ENCODE results near the gene TTC39C.
"Not testable (repeated sequence)": the region's sequence is repeated elsewhere in the genome, so short reads cannot be mapped to it uniquely, and the experiment has no call there.

The TTC39C gene

DNA sequence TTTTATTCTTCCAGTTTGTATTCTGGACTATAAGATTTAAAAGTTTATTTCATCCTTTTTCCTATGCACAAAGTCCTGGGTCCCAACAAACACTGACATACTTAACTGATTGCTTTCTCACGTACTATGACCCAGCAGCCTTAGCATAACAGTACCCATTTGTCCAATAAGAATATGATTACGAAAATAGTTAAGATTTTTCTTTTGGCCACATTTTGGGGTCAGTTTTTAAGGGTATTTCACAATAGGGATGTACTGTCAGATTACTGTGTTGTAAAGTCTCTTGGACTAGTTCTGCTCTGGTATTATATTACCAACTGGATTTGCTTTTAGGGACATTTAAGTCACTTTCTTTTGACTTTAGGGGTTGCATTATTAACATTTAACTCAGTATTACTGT lies 46.1 kb downstream of the TTC39C start:
- intact Hi-C loops (cut with micrococcal nuclease) = no loop called here
- Mint-ChIP-seq H3K27ac (no peak overlapping the region), H3K4me3 (no peak overlapping the region), H3K36me3 (ENCODE audit: low read depth) (no peaks in the 10 kb centered on the region), H3K4me1 (ENCODE audit: low read depth) (peaks cover 20% of the 10 kb centered on the region), H3K27me3 (no peaks in the 10 kb centered on the region), H3K9me3 (no peaks in the 10 kb centered on the region)

DNA sequence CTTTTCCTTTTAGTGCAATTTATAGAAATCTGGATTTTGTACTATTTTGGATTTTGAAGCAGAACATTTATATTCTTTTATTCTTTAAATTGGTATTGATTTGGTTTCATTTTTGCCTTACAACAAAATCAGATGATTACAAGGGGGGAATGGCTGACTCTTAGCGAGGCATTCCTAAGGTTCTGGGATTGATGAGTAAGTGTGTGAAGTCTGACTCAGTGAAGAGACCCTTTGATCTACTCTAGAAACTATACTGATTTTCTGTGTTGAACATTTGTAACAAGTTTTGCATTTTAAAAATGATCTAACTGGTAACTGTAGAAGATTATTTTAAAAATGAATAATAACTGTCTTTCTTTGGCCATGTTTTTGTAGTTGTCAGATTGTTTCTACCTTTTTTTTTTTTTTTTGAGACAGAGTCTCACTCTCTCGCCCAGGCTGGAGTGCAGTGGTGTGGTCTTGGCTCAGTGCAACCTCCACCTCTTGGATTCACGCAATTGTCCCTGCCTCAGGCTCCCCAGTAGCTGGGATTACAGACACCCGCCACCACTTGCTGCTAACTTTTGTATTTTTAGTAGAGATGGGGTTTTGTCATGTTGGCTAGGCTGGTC lies 48.7 kb downstream of the TTC39C start:
- peaks cover 18% of the 10 kb centered on the region for H3K36me3 Mint-ChIP-seq (ENCODE audit: low read depth)
- H3K9me3 Mint-ChIP-seq = no peaks in the 10 kb centered on the region
- no peak overlapping the region for H3K27ac Mint-ChIP-seq
- H3K4me1 Mint-ChIP-seq (ENCODE audit: low read depth) = peaks cover 20% of the 10 kb centered on the region
- no peak overlapping the region for H3K4me3 Mint-ChIP-seq
- intact Hi-C loops (cut with micrococcal nuclease) = no loop called here
- H3K27me3 Mint-ChIP-seq = no peaks in the 10 kb centered on the region

DNA sequence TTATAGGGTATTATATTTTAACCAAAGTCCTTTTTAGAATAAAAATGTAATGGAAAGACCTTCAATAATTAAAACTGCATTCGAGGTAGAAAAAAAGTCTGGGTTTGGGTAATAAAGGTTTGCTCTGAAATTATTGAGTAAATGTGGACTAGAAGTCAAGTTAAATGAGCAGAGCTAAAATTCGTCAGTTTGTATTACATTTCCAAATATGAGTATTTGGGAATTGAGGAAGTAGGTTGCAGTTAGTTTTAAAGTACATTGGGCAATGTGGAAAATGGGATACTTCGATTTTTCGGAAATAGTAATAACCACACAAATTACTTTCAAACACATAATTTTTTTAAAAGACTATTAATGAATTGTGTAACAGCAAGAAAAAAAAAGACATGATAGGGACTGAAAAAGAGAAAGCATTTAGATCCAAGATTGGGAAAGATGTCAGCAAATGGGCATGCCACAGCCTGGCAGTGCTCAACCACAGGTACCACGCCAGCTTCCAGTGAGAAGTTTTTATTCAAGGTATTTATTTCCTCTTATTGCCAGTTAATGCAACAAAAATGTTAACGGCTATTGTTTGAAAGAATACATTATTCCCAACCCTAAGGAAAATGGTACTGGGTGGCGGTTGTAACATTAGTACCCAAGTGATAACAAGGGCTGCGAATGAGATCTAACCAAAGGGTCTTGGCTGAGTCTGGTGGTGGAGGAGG lies 50.0 kb downstream of the TTC39C start:
- Mint-ChIP-seq H3K9me3 (no peaks in the 10 kb centered on the region), H3K4me3 (no peak overlapping the region), H3K36me3 (ENCODE audit: low read depth) (peaks cover 18% of the 10 kb centered on the region), H3K4me1 (ENCODE audit: low read depth) (peaks cover 20% of the 10 kb centered on the region), H3K27ac (no peak overlapping the region), H3K27me3 (no peaks in the 10 kb centered on the region)
- intact Hi-C loops (cut with micrococcal nuclease) = no loop called here

DNA sequence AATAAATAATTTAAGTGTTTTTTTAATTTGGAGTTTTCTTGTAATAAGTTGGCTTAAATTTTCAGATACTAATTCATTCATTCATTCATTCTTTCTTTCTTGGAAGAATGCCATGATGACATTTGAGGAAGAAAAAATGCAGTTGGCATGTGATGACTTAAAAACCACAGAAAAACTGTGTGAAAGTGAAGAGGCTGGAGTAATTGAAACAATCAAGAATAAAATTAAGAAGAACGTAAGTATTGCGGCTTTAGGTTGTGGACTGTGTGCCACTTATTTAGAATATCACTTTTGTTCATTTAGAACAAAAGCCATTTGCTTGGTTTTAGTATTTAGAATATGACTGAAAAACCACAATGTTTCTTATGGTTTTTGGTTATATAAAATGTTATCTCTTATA lies 51.4 kb downstream of the TTC39C start:
- Mint-ChIP-seq H3K9me3 (no peaks in the 10 kb centered on the region), H3K4me3 (no peak overlapping the region), H3K36me3 (ENCODE audit: low read depth) (peaks cover 29% of the 10 kb centered on the region), H3K4me1 (ENCODE audit: low read depth) (peaks cover 20% of the 10 kb centered on the region), H3K27ac (no peak overlapping the region), H3K27me3 (no peaks in the 10 kb centered on the region)
- intact Hi-C loops (cut with micrococcal nuclease) = no loop called here

DNA sequence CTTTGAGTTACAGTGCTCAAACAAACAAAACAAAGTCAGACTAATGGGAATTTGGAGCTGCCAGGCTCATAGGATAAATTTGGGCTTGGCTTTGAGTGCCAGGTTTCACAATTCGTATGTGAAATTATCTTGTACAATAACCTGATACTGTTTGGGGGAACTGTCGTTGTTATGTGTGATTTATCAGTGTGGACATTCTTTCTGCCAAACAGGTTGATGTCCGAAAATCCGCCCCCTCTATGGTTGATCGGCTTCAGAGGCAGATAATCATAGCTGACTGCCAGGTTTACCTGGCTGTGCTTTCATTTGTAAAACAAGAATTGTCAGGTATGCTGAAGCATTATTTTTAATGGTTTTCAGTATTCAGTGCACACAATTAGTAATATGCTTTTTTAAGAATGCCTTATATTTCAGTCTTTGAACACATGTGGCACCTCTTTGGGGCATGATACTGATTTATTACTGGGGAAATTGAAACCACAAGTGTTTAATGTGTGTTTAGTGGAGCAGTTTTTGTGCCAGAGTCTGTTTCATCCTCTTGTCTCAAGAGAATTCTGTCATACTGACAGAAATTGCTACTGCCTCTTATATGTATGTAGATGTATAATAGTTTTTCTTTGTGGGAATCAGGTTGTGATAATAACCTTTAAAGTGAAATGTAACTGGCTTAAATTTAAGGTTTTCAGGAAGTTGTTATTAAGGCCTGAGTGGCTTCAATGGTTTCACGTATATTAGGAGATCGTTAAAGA lies 54.6 kb downstream of the TTC39C start:
- intact Hi-C loops (cut with micrococcal nuclease) = no loop called here
- H3K27ac Mint-ChIP-seq = no peak overlapping the region
- no peak overlapping the region for H3K4me3 Mint-ChIP-seq
- peaks cover 45% of the 10 kb centered on the region for H3K36me3 Mint-ChIP-seq (ENCODE audit: low read depth)
- no peaks in the 10 kb centered on the region for H3K9me3 Mint-ChIP-seq
- H3K27me3 Mint-ChIP-seq = no peaks in the 10 kb centered on the region
- H3K4me1 Mint-ChIP-seq (ENCODE audit: low read depth) = peaks cover 11% of the 10 kb centered on the region

DNA sequence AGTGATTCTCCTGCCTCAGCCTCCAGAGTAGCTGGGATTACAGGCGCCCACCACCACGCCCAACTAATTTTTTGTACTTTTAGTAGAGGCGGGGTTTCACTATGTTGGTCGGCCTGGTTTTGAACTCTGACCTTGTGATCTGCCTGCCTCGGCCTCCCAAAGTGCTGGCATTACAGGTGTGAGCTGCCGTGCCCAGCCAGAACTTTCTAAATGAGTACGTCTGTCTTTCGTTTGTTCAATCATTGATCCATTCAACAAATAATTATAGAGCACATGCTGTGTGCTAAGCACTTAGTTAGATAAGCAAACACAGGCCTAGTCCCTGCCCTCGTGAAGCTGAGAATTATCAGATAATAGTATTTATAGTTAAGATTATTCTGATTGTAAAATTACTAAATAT lies 56.5 kb downstream of the TTC39C start:
- H3K27ac Mint-ChIP-seq = no peak overlapping the region
- H3K4me1 Mint-ChIP-seq (ENCODE audit: low read depth) = peaks cover 4% of the 10 kb centered on the region
- intact Hi-C loops (cut with micrococcal nuclease) = no loop called here
- H3K27me3 Mint-ChIP-seq = no peaks in the 10 kb centered on the region
- peaks cover 51% of the 10 kb centered on the region for H3K36me3 Mint-ChIP-seq (ENCODE audit: low read depth)
- H3K4me3 Mint-ChIP-seq = no peak overlapping the region
- H3K9me3 Mint-ChIP-seq = no peaks in the 10 kb centered on the region

DNA sequence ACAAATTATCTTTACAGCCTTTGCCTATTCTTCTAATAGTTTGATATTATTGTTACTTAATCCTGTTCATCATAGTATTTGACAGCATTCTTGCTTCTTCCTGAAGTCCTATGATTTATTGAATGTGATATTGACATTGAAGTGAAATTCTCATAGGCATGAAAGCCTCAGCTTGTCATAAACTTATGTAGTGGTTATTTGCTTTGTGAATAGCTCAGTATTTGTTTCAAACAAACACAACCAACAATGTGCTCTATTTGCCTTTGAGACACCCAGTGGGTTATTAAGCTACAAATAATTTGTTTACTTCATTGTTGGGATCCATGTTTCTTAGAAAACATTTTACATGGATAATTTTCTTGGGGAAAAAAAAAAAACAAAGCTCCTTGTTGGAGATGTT lies 57.2 kb downstream of the TTC39C start:
- no peaks in the 10 kb centered on the region for H3K27me3 Mint-ChIP-seq
- no peaks in the 10 kb centered on the region for H3K9me3 Mint-ChIP-seq
- H3K4me3 Mint-ChIP-seq = no peak overlapping the region
- H3K4me1 Mint-ChIP-seq (ENCODE audit: low read depth) = peaks cover 4% of the 10 kb centered on the region
- peaks cover 46% of the 10 kb centered on the region for H3K36me3 Mint-ChIP-seq (ENCODE audit: low read depth)
- H3K27ac Mint-ChIP-seq = no peak overlapping the region
- intact Hi-C loops (cut with micrococcal nuclease) = no loop called here

DNA sequence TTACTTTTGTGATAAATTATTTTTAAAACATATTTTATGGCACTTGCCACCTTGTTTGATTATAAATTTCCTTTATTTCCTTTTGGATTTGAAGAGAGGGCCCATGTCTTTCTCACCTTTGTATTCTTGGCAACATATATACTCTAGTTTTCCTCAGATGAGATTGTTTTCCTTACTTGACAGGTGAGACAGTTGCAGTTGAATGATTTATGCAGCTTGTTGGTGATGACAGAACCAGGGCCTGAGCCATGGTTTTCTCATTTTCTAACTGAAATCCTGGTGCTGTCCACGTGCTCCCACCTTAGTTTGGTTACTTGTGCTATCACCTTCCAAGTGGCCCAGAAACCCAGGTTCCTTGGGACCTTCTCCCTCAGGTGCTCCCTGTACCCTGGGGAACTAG lies 58.2 kb downstream of the TTC39C start:
- intact Hi-C loops (cut with micrococcal nuclease) = no loop called here
- H3K4me3 Mint-ChIP-seq = no peak overlapping the region
- H3K36me3 Mint-ChIP-seq (ENCODE audit: low read depth) = peaks cover 41% of the 10 kb centered on the region
- no peaks in the 10 kb centered on the region for H3K9me3 Mint-ChIP-seq
- peaks cover 4% of the 10 kb centered on the region for H3K4me1 Mint-ChIP-seq (ENCODE audit: low read depth)
- no peak overlapping the region for H3K27ac Mint-ChIP-seq
- H3K27me3 Mint-ChIP-seq = no peaks in the 10 kb centered on the region

DNA sequence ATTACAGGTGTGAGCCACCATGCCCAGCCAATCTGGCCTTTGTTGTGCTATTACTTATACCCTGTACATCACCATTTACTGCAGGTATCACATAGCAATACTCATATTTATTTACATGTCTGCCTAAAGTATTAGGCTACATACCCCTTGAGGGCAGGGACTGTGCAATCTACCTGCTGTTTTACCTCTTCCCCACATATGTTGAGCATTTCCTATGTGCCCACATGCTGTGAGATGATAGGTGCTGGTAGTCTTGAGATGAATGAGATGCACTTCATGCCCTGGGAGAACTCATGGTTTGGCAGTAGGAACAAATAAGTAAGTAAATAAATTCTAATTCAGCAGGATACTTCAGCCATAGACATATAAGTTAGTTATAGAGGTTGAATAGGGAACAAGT lies 59.2 kb downstream of the TTC39C start:
- Mint-ChIP-seq H3K4me3 (no peak overlapping the region), H3K27ac (no peak overlapping the region), H3K9me3 (no peaks in the 10 kb centered on the region), H3K36me3 (ENCODE audit: low read depth) (peaks cover 44% of the 10 kb centered on the region), H3K4me1 (ENCODE audit: low read depth) (peaks cover 4% of the 10 kb centered on the region), H3K27me3 (no peaks in the 10 kb centered on the region)
- intact Hi-C loops (cut with micrococcal nuclease) = no loop called here

DNA sequence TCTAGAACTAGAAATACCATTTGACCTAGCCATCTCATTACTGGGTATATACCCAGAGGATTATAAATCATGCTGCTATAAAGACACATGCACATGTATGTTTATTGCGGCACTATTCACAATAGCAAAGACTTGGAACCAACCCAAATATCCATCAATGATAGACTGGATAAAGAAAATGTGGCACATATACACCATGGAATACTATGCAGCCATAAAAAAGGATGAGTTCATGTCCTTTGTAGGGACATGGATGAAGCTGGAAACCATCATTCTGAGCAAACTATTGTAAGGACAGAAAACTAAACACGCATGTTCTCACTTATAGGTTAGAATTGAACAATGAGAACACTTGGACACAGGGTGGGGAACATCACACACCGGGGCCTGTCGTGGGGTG lies 60.2 kb downstream of the TTC39C start:
- peaks cover 44% of the 10 kb centered on the region for H3K36me3 Mint-ChIP-seq (ENCODE audit: low read depth)
- H3K4me3 Mint-ChIP-seq; H3K9me3 Mint-ChIP-seq; H3K27me3 Mint-ChIP-seq; H3K27ac Mint-ChIP-seq; H3K4me1 Mint-ChIP-seq (ENCODE audit: low read depth); intact Hi-C loops (cut with micrococcal nuclease): not testable (repeated sequence)

DNA sequence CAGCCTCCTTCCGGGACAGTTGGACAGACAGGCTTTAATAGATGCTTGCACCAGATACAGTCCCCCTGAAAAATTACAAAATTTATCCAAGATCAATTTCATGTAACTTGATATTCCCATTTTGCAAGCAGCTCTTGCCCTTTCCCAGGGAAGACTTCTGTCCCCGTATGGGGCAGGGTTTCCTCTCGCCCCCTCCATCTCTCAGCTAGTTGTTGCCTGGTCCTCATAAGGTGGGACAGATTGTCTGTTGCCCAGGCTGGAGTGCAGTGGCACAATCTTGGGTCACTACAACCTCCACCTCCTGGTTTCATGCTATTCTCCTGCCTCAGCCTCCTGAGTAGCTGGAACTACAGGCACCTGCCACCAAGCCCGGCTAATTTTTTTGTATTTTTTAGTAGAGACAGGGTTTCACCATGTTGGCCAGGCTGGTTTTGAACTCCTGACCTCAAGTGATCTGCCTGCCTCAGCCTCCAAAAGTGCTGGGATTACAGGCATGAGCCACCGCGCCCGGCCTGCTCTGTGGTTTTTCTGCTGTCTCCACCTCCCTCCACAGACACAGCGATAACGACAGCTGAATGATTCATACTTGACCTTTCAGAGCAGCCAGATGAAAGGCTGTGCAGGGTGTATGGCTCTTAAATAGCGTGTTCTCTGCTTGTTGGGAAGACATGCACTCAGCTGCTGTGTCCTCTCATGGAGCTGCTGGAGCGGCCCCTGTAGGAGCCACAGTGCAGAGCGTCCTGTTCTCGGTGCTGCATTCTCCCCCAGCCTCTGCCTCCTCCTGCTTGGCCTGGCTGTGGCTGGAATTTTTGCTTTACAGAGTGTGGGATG lies 61.4 kb downstream of the TTC39C start:
- no peaks in the 10 kb centered on the region for H3K9me3 Mint-ChIP-seq
- H3K27ac Mint-ChIP-seq = no peak overlapping the region
- peaks cover 32% of the 10 kb centered on the region for H3K36me3 Mint-ChIP-seq (ENCODE audit: low read depth)
- H3K27me3 Mint-ChIP-seq = no peaks in the 10 kb centered on the region
- peaks cover 4% of the 10 kb centered on the region for H3K4me1 Mint-ChIP-seq (ENCODE audit: low read depth)
- H3K4me3 Mint-ChIP-seq = no peak overlapping the region
- intact Hi-C loops (cut with micrococcal nuclease) = no loop called here

DNA sequence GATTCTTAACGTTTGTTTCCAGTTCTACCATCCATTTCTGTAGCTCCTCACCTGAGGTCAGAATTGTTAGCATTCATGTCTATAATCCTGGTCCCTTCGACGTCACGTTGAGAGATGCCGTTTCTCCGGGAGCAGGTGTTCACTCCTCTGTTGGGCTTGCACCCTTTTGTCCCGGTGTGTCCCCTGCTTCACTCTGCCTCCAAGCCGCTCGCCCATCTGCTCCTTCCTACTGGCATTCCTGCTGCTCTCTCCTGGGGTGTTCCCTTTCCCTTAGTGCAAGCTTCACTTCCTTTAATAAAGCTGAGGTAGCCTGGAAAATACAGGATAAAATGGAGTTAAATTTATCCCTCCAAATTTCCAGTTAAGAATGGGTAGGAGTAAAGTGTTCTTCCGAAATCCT lies 62.4 kb downstream of the TTC39C start:
- H3K27ac Mint-ChIP-seq = no peak overlapping the region
- intact Hi-C loops (cut with micrococcal nuclease) = no loop called here
- peaks cover 31% of the 10 kb centered on the region for H3K36me3 Mint-ChIP-seq (ENCODE audit: low read depth)
- H3K4me1 Mint-ChIP-seq (ENCODE audit: low read depth) = peaks cover 4% of the 10 kb centered on the region
- H3K9me3 Mint-ChIP-seq = no peaks in the 10 kb centered on the region
- no peak overlapping the region for H3K4me3 Mint-ChIP-seq
- H3K27me3 Mint-ChIP-seq = no peaks in the 10 kb centered on the region

DNA sequence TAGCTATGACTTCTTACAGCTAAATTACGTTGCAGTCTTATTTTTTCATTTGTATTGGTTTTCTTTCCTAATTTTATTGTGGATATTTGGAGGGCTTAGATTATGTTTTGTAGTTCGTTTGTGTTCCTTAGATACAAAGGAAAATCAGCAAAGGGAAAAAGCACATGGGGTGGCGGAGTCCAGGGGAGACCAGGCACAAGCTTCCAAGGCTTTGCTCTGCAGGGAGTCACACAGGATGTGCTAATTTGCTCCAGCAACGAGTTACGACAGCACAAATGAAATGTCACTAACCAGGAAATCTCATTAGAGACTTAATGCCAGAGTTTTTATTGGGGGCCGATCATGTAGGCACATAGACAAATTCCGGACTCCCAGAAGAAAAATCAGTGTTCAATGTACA lies 63.8 kb downstream of the TTC39C start:
- no peaks in the 10 kb centered on the region for H3K9me3 Mint-ChIP-seq
- no peak overlapping the region for H3K27ac Mint-ChIP-seq
- H3K4me1 Mint-ChIP-seq (ENCODE audit: low read depth) = peaks cover 4% of the 10 kb centered on the region
- H3K27me3 Mint-ChIP-seq = no peaks in the 10 kb centered on the region
- peaks cover 24% of the 10 kb centered on the region for H3K36me3 Mint-ChIP-seq (ENCODE audit: low read depth)
- no peak overlapping the region for H3K4me3 Mint-ChIP-seq
- intact Hi-C loops (cut with micrococcal nuclease) = no loop called here

DNA sequence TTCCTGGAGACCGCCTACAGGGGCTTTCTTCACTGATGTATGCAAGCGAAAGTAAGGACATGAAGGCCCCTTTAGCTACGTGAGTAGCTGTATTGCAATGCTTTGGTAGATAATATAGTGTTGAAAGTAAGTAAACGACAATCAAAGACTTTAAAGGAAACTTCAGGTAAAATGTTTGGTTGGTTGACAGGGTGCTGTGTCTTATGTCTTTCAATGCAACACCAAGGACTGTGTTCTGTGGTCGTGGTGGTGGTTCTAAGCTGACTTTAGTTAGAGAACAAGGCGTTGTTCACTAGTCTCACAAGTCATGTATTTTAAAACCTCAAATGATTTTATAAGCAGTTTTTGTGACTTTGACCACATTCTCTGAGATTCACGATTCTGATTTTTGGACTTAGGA lies 66.3 kb downstream of the TTC39C start:
- Mint-ChIP-seq H3K27me3 (no peaks in the 10 kb centered on the region), H3K36me3 (ENCODE audit: low read depth) (peaks cover 29% of the 10 kb centered on the region), H3K4me3 (no peak overlapping the region), H3K27ac (no peak overlapping the region), H3K4me1 (ENCODE audit: low read depth) (peaks cover 2% of the 10 kb centered on the region), H3K9me3 (no peaks in the 10 kb centered on the region)
- intact Hi-C loops (cut with micrococcal nuclease) = no loop called here
